ENCODE measurements around the gene DHFR2. TPM values are rescaled to one million over a fixed set of nuclear protein-coding genes. Genes with fewer than 3 reads are reported as not detected.
A peak's percentile ranks its signal among the peaks of the same experiment; 100 is the strongest.

DHFR2 gene
- total and polyA plus RNA-seq, 2 of the 4 experiments (the other 2 are of a cell fraction), result 1.1 to 2.3 TPM

- Histone ChIP-seq H3K27ac (ENCODE audit: insufficient read depth, low read length) (no peak overlapping the region), H2AFZ (replicated peaks; ENCODE audit: low read length, poor library complexity) (no peak overlapping the region), H3K9ac (ENCODE audit: low read depth, low read length) (no peak overlapping the region), H3K4ac (ENCODE audit: low read depth, low read length) (no peak overlapping the region), H4K91ac (ENCODE audit: insufficient read depth, low read depth, low read length) (no peak overlapping the region), H4K20me1 (ENCODE audit: insufficient read depth, low read length) (no peaks in the 10 kb centered on the region), H3K36me3 (ENCODE audit: control insufficient read depth, insufficient read depth, low read length) (peaks cover 4% of the 10 kb centered on the region), H3K4me1 (ENCODE audit: control insufficient read depth, insufficient read depth, low read length) (peaks cover 1% of the 10 kb centered on the region; the same call in 1 of the 2 replicates), H3K9me1 (ENCODE audit: insufficient read depth, low read length) (no peaks in the 10 kb centered on the region), H3K4me3 (ENCODE audit: insufficient read depth, low read depth, low read length) (no peak overlapping the region), H2BK5ac (ENCODE audit: low read depth, low read length, poor library complexity, severe bottlenecking) (no peak overlapping the region), H4K5ac (ENCODE audit: low read depth, low read length) (no peak overlapping the region), H3K9me3 (ENCODE audit: control insufficient read depth, insufficient read depth, low read length) (no peaks in the 10 kb centered on the region), H2AK9ac (replicated peaks; ENCODE audit: low read depth, low read length, poor library complexity) (peak overlapping the region; percentile 53), H3K18ac (ENCODE audit: low read depth, low read length) (no peak overlapping the region), H3K27me3 (ENCODE audit: control insufficient read depth, insufficient read depth, low read length) (no peaks in the 10 kb centered on the region), H3K4me2 (ENCODE audit: low read depth, low read length) (no peak overlapping the region), H3K23ac (ENCODE audit: low read depth, low read length) (no peak overlapping the region), H2BK20ac (ENCODE audit: low read depth, low read length) (no peak overlapping the region), H4K8ac (ENCODE audit: low read depth in 2 of 2, low read length in 2 of 2) (no peak overlapping the region), H3K79me1 (ENCODE audit: low read depth in 1 of 2, low read length in 2 of 2) (peaks cover 6 to 29% of the 10 kb centered on the region in 2 experiments; a peak in 2 of 4 replicates), H2AK5ac (ENCODE audit: low read depth, low read length) (no peak overlapping the region), H2BK15ac (ENCODE audit: low read depth, low read length) (no peak overlapping the region), H2BK120ac (ENCODE audit: low read depth, low read length) (no peak overlapping the region), H3K14ac (replicated peaks; ENCODE audit: low read depth, low read length) (no peak overlapping the region), H3K56ac (ENCODE audit: extremely low read depth, insufficient read depth, low read length) (no peak overlapping the region)
- BruUV-seq (replicated peaks), result no TSS peak
- ATAC-seq (ENCODE audit: low read depth) (no peak), DNase-seq (no peak)
- intact Hi-C loops (cut with micrococcal nuclease) (loop anchor here (10.0 kb wide), 1 partner anchor 216 kb away; no protein-coding TSS in a partner anchor), in situ Hi-C loops (cut with MboI; ENCODE audit: low sequenced_read_pairs) (no loop called here), dilution Hi-C loops (cut with HindIII; ENCODE audit: low sequenced_read_pairs, unreplicated experiment) (no loop called here)
- POLR2A ChIA-PET (ENCODE audit: unreplicated experiment), result no interaction called here
- 100% methylated on average over 1 of the region's 13 CpGs; no CpG with 5 or more reads in 1 of the 2 experiments for WGBS, 2 experiments (ENCODE audit: extremely low coverage in 2 of 2, insufficient read length in 1 of 2)
- CTCF ChIA-PET, result no interaction called here
- no peak for TF ChIP-seq RAD21 (IDR thresholded peaks at IDR 0.05; ENCODE audit: low read length)
- no peak for TF ChIP-seq POLR2A (IDR thresholded peaks at IDR 0.05; ENCODE audit: low read depth, low read length)
- no peak for TF ChIP-seq BHLHE40 (IDR thresholded peaks at IDR 0.05; ENCODE audit: low read depth, low read length)
- no peak for TF ChIP-seq NFE2L2 (IDR thresholded peaks at IDR 0.05; ENCODE audit: low read depth, low read length)
- no peak for TF ChIP-seq MAZ (IDR thresholded peaks at IDR 0.05; ENCODE audit: borderline replicate concordance, low read depth, low read length)
- TF ChIP-seq RCOR1 (IDR thresholded peaks at IDR 0.05; ENCODE audit: insufficient replicate concordance, low read length), result no peak
- no peak for TF ChIP-seq MXI1 (IDR thresholded peaks at IDR 0.05; ENCODE audit: borderline replicate concordance, low read depth, low read length)
- TF ChIP-seq ELK1 (IDR thresholded peaks at IDR 0.05; ENCODE audit: borderline replicate concordance, low read depth, low read length), result no peak
- TF ChIP-seq SMC3 (IDR thresholded peaks at IDR 0.05; ENCODE audit: low read depth, low read length), result no peak
- TF ChIP-seq MAFK (IDR thresholded peaks at IDR 0.05; ENCODE audit: low read depth, low read length), result no peak
- TF ChIP-seq RFX5 (IDR thresholded peaks at IDR 0.05; ENCODE audit: low read depth, low read length), result no peak
- TF ChIP-seq FOS (IDR thresholded peaks at IDR 0.05; ENCODE audit: low read depth, low read length), result no peak
Observed at GRCh38 chr3:94061297-94061696, 1.4 kb downstream of the DHFR2 start.

All from IMR-90 (cell line).